B cell (primary cell): ENCODE results near the gene SAA2.

Experiments used
- EZH2 ChIP-seq: IDR thresholded peaks from 2 replicates; pipeline ENCODE4 v1.6.1; 2012; ENCODE audit warnings: borderline replicate concordance, low read depth, mild to moderate bottlenecking, moderate library complexity, low read length; ENCODE audit not compliant: insufficient read depth, poor library complexity, severe bottlenecking
- TF ChIP-seq, protein P1 (sequence below): fragments of 200-600 bp; IDR thresholded peaks from one replicate; pipeline ENCODE4 v1.8.0; 2022; ENCODE audit warnings: antibody characterized with exemption, mild to moderate bottlenecking

DNA sequence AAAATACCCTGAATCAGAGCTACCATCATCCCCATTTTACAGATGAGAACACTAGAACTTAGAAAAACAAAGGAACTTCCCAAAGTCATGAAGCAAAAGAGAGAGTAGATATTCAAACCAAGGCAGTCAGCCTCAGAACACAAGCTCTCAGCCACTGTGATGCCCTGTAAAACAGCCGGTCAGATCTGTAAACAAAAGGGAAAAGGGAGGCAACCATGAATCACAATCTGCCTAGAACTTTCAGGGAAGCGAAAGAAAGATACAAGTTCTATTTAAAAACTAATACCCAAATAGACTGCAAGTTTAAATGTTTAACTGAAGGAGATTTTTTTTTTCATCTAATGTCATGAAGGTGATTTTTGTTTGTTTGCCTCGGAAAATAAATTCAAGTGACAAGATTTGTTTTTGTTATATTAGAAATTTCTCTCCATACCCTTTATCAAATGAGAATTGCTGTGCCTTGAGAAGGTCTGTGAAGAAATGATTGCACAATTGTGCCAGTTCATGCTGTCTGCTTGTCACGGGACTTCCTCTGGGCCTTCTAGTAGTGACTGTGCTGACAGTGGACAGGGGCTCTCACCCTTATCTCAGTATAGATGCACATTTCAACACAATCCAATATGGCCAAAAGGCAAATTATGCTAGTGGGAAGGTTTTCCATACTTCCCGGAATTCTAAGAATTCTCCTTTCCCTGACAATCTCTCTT, 29.2 kb upstream of the SAA2 start:
- no peak for TF ChIP-seq EZH2
- TF ChIP-seq, protein P1, sequence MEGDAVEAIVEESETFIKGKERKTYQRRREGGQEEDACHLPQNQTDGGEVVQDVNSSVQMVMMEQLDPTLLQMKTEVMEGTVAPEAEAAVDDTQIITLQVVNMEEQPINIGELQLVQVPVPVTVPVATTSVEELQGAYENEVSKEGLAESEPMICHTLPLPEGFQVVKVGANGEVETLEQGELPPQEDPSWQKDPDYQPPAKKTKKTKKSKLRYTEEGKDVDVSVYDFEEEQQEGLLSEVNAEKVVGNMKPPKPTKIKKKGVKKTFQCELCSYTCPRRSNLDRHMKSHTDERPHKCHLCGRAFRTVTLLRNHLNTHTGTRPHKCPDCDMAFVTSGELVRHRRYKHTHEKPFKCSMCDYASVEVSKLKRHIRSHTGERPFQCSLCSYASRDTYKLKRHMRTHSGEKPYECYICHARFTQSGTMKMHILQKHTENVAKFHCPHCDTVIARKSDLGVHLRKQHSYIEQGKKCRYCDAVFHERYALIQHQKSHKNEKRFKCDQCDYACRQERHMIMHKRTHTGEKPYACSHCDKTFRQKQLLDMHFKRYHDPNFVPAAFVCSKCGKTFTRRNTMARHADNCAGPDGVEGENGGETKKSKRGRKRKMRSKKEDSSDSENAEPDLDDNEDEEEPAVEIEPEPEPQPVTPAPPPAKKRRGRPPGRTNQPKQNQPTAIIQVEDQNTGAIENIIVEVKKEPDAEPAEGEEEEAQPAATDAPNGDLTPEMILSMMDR = no peak
